GM21619 (cell line): ENCODE measurements around the gene DNA2.

ENCODE experiments used
- ATAC-seq: cut with Tn5 transposase; IDR thresholded peaks from one replicate; pipeline ENCODE4 v1.9.1; 2021; ENCODE audit not compliant: unreplicated experiment

The DNA2 gene

GRCh38 chr10:68365611-68366010, 106.2 kb downstream of the DNA2 start:
- ATAC-seq = no peak

DNA sequence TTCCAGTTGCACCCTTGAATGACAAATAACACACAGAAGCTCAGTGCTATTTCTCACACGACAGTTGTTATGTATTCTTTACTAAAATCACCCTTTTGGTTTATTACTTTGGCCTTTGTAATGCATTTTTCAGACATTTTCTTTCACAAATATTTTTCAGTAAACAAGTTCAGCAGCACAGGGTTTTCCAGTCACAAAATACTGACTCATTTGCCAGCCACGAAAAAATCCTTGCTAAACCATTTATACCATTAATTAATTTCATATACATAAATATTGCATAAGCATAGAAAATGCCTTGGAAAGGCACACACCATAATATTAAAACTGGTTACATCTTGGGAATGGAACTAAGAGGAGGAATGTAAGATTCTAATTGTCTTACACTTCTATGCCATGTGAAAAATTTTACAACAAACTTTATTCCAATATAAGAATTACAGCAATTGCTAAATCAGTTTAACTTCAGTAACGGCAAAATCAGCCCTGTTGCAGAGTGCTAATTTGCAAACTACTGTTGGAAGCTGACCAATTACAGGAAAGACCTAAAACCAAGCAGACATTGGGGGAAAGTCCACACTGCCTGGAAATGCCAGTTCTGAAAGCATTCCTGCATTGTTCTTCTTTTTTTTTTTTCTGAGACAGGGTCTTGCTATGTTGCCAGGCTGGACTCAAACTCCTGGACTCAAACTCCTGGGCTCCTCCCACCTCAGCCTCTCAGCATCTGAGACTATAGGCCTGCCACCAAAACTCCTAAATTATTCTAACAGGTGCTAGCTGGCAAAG, 107.5 kb downstream of the DNA2 start:
- ATAC-seq = no peak
